Measurements from ENCODE around the gene HIVEP3. TPM values are rescaled to one million over a fixed set of nuclear protein-coding genes. Genes with fewer than 3 reads are reported as not detected.

HIVEP3 gene
- total RNA-seq, 1 experiment from 2014 or later: 6.0 TPM

- Histone ChIP-seq H3K4me3 (ENCODE audit: low read depth in 2 of 2, low read length in 2 of 2) (no peak overlapping the region), H3K9me3 (ENCODE audit: control insufficient read depth, insufficient read depth, low read depth, low read length) (no peaks in the 10 kb centered on the region), H3K27me3 (ENCODE audit: control insufficient read depth, insufficient read depth, low read length) (no peaks in the 10 kb centered on the region), H3K36me3 (ENCODE audit: control insufficient read depth, insufficient read depth, low read length) (no peaks in the 10 kb centered on the region; the same call in 1 of the 2 replicates), H3K4me1 (ENCODE audit: control insufficient read depth, insufficient read depth, low read length) (no peaks in the 10 kb centered on the region), H3K27ac (ENCODE audit: low read length) (no peak overlapping the region)
- no peak for TF ChIP-seq SIN3A (IDR thresholded peaks at IDR 0.05; ENCODE audit: borderline replicate concordance, insufficient read depth, low read depth, low read length)
- DNase-seq (ENCODE audit: low read depth, low spot score): no peak
- no TSS peak for BruUV-seq (replicated peaks)
- POLR2A ChIA-PET: no interaction called here
- intact Hi-C loops (cut with micrococcal nuclease; ENCODE audit: unreplicated experiment) (no loop called here), in situ Hi-C loops (cut with HindIII; ENCODE audit: low pct_unique_long_range_greater_than_20kb, low sequenced_read_pairs) (no loop called here)
- CTCF ChIA-PET: no interaction called here
- no peak for ATAC-seq
Measured at GRCh38 chr1:41640756-41641474, 277.8 kb downstream of the HIVEP3 start.

GRCh38 chr1:41640141-41640751, 278.5 kb downstream of the HIVEP3 start:
- ATAC-seq (no peak), DNase-seq (ENCODE audit: low read depth, low spot score) (no peak)
- Histone ChIP-seq H3K9me3 (ENCODE audit: control insufficient read depth, insufficient read depth, low read depth, low read length) (no peaks in the 10 kb centered on the region), H3K4me1 (ENCODE audit: control insufficient read depth, insufficient read depth, low read length) (no peaks in the 10 kb centered on the region), H3K27me3 (ENCODE audit: control insufficient read depth, insufficient read depth, low read length) (no peaks in the 10 kb centered on the region), H3K27ac (ENCODE audit: low read length) (no peak overlapping the region), H3K4me3 (ENCODE audit: low read depth in 2 of 2, low read length in 2 of 2) (no peak overlapping the region), H3K36me3 (ENCODE audit: control insufficient read depth, insufficient read depth, low read length) (no peaks in the 10 kb centered on the region; the same call in 1 of the 2 replicates)
- POLR2A ChIA-PET: interaction anchor here (0.6 kb wide), 1 partner anchor 248 kb away, joined by 3 read pairs; no protein-coding TSS in a partner anchor
- in situ Hi-C loops (cut with HindIII; ENCODE audit: low pct_unique_long_range_greater_than_20kb, low sequenced_read_pairs) (no loop called here), intact Hi-C loops (cut with micrococcal nuclease; ENCODE audit: unreplicated experiment) (no loop called here)
- TF ChIP-seq POLR2AphosphoS5 (IDR thresholded peaks at IDR 0.05; ENCODE audit: low read depth, low read length) (no peak), TCF7L2 (IDR thresholded peaks at IDR 0.05; ENCODE audit: low read depth, low read length) (no peak), SIN3A (IDR thresholded peaks at IDR 0.05; ENCODE audit: borderline replicate concordance, insufficient read depth, low read depth, low read length) (no peak), CTCF (IDR thresholded peaks at IDR 0.05) (no peak), REST (IDR thresholded peaks at IDR 0.05; ENCODE audit: insufficient read depth in 1 of 2, low read depth in 2 of 2, low read length in 1 of 2) (no peak)
- BruUV-seq (replicated peaks): no TSS peak
- CTCF ChIA-PET: no interaction called here

Data from Panc1 (cell line).